ENCODE data around the gene PACRGL.

The PACRGL gene
- 13.5 reads per million, percentile 38 among the genes with 10 or more reads in this experiment for total RNA-seq

DNA sequence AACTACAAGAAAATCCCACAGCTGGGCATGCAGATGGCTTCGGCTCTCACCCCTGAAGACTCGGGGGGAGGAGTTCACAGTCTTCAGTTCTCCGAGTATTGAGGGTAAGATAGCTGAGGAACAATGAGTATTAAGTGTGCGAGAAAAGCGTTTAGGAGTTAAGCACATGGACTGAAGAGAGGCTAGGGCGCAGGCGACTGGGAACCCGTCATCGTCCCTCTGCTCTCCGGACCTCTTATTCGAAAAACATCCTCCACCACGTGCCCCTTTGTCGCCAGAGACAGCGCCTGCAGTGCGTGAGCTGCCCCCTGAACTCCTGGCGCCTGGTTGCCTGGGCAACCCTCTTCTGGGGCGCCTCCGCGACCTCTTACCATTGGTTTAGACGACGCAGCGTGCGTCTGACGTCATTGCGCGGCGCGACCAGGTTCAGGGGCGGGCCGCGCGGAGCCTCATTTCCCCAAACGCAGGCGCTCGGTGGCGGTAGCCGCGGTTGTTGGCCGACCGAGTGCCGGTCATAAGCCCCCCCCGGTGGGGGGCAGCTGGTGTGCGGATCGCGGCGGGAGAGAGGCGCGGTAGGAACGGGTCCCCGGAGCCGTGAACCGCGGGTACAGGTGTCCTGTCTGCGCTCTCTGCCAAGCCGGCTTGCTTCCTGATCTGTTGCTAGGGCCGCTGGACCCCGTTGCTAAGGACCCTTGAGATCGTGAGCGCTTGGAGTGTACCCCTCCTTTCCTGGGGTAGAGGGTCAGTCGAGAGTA is at the start of gene PACRGL:
TSS of gene PACRGL (plus strand) at position 452 of the 755 bp plus-strand sequence. CDS start 4,024 bp downstream, outside the sequence.
- DNase-seq = peak; percentile 90

DNA sequence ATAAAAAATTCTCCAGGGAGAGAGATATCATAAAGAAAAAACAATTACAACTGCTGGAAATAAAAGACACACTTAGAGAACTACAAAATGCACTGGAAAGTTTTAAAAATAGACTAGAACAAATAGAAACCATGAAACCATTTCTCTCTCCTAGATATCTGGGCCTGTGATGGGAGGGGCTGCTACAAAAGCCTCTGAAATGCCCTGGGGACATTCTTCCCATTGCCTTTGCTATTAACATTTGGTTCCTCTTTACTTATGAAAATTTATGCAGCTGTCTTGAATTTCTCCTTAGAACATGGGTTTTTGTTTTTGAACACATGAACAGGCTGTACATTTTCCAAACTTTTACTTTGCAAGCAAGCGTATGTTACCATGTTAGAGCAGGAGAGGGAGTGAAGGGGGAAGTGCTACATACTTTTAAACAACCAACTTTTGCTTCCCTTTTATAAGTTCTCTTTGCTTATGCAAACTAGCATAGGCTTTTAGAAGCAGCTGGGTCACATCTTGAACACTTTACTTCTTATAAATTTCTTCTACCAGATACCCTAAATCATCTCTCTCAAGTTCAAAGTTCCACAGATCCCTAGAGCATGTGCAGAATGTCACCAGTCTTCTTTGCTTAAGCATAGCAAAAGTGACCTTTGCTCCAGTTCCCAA is 47.9 kb upstream of the PACRGL start:
- DNase-seq = no peak

GRCh38 chr4:20658456-20658855 is 41.8 kb upstream of the PACRGL start:
- DNase-seq = no peak

DNA sequence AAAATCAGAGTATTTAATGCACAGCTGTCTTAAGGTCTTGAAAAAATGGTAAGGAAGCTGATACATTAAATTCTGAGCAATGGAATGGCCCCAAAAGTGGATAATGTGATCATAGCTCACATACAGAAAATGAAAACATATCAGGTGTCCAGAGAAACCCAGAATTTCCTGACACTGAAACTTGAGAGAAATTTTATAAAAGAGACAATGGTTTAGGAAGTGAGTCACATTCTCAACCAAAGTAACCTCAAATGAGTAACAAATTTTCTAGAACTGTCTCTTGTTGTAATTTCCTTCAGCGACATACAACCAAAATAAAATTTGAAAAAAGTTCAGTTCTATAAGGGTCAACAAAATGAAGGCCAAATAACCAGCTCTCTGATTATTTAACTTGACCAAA is 37.4 kb upstream of the PACRGL start:
- no peak for DNase-seq

- no peak for DNase-seq
Measured at GRCh38 chr4:20666012-20666860, 34.0 kb upstream of the PACRGL start.

DNA sequence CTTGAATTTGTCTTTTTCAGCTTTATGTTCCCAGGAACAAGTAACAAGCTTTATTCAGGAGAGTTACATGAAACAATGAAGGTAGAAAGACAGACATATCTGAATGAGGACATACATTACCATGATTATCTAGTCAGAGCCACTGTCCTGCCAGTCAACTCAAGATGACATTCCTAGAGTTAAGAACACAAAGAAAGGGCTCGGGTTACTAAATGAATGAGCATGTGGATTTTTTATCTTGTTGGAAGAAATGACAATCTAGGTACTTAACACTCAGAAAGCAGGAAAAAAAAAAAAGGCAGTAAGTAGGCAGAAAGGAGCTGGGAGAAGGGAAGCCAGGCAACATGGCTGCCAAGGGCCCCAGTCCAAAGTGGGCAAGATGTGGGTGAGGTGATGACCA is 28.0 kb upstream of the PACRGL start:
- DNase-seq = no peak

DNA sequence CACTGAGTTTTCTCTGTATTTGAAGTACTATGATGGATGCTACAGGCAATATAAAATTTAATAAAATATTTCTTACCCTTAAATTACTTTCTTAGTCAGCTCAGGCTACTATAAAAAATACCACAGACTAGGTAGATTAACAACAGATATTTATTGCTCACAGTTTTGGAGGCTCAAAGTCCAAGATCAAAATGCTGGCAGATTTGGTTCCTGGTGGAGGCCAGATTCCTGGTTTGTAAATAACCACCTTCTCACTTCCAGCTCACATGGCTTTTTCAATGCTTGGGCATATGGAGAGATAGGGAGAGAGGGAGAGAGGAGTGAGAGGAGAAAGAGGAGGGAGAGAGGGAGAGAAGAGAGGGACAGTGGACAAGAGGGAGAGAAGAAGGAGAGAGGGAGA is 24.5 kb upstream of the PACRGL start:
- DNase-seq = no peak

GRCh38 chr4:20676501-20677197 is 23.6 kb upstream of the PACRGL start:
- no peak for DNase-seq

GRCh38 chr4:20678400-20678799 is 21.9 kb upstream of the PACRGL start:
- DNase-seq = no peak

DNA sequence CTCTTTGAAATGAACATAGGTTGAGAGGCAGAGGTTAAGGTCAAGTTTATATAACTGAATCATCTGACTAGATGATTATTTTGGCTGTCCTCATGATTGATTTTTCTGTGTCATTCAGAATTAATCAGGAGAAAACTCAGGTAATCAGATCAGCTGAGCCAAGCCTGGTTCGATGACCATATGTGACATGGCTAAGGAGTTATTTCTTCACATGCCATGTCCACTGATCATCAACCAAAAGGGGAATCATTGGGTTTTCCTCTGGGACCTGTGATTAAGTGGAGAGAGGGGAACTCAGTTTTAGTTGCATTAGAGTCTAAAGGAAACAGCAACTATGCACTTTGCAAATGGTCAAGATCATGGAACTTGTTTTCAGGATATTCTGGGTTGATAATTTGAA is 20.3 kb upstream of the PACRGL start:
- no peak for DNase-seq

- no peak for DNase-seq
Measured at GRCh38 chr4:20680736-20681135, 19.5 kb upstream of the PACRGL start.

DNA sequence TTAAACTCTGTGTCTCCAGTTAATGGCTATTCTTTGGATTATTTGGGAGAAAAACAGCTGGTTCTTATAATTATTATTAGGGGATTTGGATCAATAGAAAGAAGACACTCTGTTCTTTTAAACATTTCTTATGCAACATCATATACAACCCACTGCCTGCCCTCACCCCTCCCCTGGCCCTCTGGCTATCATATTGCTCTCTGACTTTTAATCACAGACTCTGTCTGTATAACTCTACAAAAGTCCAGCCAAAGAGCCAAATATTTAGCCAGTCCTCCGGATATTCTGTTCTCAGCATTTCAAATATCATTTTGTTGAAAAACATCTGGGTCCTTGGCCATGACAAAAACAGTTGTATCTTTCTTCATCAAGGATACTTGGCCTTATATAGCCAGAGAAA is 19.0 kb upstream of the PACRGL start:
- no peak for DNase-seq

DNA sequence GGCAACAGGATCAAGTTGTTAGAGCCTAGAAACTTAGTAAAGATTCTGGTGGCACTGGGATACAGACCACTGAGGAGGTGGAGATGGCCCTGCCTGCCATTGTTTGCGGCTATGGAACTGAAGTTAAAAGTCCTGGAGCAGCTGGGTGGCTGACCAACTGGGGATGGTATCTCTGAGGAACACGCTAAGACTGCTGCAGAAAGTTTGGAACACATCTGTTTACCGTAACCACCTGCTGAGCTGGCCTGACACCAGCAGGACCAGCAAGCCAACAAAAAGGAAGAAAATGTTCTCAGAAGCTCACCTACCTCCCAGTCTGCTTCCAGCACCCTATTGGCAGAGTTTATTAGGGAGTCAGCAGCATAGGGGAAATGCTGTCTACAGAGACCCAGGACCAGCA is 17.4 kb upstream of the PACRGL start:
- no peak for DNase-seq

DNA sequence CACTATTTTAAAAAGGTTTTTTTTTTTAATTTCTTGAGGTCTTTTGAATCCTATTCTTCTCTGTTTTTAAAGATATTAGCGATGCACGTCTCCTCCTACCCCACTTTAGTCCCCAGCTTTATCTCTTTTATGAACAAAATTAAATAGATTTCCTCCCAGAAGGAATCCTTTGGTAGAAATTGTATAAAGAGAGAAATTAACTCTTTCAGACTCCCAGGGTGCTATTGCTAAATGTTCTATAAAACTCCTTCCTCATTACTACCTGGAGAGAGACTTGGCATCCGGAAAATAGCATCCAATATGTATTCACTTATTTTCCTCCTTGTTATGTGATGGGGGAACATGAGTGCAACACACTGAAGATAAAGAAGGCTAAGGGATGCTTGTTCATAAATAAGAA is 16.5 kb upstream of the PACRGL start:
- no peak for DNase-seq

DNA sequence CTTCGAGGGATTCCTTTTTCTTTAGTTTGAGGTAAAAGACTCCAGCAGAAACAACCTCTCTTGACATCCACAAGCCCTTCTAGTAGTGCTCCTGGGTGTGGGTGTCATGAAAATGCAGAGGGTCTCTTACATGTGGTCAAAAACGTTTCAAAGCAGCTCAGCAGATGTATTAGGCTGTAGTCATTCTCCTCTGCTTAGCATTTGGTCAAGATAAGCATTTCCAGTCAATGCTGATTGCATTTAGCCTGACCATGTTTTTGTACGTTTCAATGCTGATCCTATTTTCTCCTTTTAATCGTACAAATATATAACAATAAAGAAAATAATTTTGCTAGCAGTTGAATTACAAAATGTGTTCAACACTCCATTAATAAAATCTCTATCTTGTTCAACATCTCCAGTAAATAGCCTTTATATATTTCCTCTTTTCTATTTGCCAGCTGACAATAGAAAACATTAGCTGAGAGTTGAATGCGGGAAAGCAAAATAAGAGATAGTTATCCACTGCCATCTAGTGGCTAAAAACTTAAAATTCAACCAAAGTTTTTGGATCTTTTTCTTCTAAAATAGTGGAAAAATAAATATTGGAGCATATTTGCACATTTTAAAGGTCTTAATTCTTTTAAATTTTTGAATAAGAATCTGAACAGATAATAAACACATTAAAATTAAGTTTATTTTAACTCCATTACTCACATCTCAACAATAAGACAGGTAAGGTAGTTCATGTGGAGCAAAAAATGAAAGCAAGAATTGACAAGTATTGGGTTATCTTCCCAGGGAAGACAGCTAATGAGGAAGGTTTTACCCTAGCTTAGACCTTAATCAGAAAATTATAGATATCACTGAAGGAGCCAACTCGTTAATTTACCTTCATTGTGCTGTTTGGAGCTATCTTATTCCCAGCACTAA is 15.2 kb upstream of the PACRGL start:
- DNase-seq = no peak

DNA sequence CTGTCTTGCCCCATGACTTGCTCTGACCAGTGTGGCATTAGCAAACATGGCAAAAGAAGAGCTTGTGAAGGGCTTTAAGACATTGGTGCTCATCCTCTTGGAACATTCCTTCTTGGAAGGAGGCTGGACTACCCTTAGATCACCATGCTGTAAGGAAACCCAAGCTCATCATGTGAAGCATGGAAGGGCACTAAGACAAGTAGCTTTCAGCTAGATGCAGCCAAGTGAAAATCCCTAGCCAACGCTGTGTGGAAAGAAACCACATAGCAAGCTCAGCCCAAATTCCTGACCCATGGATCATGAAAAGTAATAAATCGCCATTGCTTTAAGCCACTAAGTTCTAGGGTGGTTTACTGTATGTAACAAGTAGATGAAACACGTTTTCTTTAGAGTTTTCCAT is 12.4 kb upstream of the PACRGL start:
- DNase-seq = no peak

DNA sequence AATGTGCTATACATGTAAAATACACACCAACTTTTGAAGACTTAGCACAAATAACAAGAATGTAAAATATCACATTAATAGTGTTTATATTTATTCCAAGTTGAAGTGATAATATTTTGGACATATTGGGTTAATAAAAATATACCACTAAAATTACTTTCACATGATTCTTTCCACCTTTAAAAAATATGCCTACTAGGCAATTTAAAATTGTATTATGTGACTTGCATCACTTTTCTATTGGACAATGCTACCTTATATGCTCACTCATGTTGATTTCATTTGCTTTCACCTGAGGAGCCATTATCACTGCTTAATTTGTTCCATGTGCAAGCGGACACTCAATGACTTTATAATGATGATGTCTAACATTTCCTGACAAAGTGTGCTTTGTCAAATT is 3.4 kb upstream of the PACRGL start:
- DNase-seq = no peak

DNA sequence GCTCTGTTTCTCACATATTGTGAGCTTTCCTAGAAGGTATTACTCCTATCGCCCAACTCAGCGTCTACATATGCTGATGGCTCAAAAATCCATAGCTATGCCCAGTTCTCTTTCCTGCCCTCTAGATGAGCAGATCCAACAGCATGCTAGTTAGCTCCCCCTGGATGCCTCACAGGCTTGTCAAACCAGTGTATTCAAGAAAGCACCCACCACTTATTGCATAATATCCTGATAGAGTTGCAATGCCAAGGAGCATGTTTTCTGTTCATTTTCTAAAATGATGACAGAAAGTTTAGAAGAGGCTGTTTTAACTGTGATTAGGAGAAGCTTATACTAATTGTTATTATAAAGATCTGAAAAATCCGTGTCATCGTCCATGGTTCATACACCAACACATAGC is 1.9 kb upstream of the PACRGL start:
- DNase-seq = no peak

DNA sequence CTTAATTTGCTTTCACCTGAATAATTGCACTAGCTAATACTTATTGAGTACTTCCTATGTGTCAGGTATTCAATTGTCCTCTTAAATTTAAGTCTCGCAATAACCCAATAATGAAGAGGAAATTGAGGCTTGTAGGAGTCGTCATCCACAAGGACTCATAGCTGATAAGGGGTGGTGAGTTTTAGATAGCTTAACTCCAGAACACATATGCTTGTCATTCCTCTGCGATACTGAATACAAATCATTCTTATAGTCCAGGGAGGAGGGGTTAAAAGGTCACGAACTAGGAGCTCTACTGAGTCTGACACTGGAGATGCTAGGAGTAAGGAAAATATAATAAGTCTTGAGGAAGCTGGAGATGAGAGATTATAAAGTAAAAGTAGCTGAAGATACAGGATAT is 1.4 kb upstream of the PACRGL start:
- no peak for DNase-seq

- no peak for DNase-seq
Measured at GRCh38 chr4:20711335-20711734, 11.1 kb downstream of the PACRGL start.

- DNase-seq = no peak
Measured at GRCh38 chr4:20723019-20723418, 22.8 kb downstream of the PACRGL start.

DNA sequence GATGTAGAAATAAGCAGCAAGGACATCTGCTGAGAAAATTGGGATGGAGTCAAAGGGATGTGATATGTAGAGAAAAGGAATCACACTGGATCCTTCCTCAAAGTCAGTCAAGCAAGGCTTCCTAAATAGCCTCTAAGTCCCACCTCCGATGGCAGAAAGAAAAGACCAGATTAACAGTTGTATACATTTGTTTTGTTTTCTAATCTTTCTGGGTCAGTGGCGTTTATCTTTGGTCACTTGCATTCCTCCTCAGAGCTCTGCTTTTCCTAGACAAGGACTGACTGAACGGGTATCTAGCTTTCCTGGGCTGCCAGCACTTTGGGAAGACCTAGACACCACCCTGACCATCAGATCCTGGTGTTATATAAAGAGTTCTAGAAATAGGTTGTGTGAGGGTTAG is 23.2 kb downstream of the PACRGL start:
- DNase-seq = no peak

All from effector CD4-positive, alpha-beta T cell (primary cell).